Psoas muscle (tissue), 8 donors: ENCODE results near the gene STXBP5. TPM values are rescaled to one million over a fixed set of nuclear protein-coding genes. Genes with fewer than 3 reads are reported as not detected.

Experiments used
- ATAC-seq, 4 donors: fragments of 200-7000 bp; cut with Tn5 transposase; one replicate each; pipeline ENCODE4 v1.9.1; 2020; ENCODE audit warnings: moderate library complexity in 3 of 4, mild to moderate bottlenecking in 2 of 4
- DNase-seq, 2 donors: peaks; one replicate each; pipeline ENCODE4 v3.0.0-alpha.2; 2020
- H3K27ac ChIP-seq: fragments of 200-600 bp; one replicate; pipeline ENCODE4 v1.8.0; 2022
- H3K27me3 ChIP-seq, 3 donors: fragments of 200-600 bp in 1 of 3; one replicate each; pipeline versions ENCODE4 v1.6.1 to v1.8.0; 2013 to 2022; ENCODE audit warnings: low read length in 2 of 3, mild to moderate bottlenecking in 2 of 3, moderate library complexity in 1 of 3; ENCODE audit not compliant: insufficient read depth in 3 of 3
- H3K36me3 ChIP-seq, 2 donors: fragments of 200-600 bp in 1 of 2; one replicate each; pipeline versions ENCODE4 v1.6.1 to v1.8.0; 2013 to 2022; ENCODE audit warnings: low read depth in 1 of 2, mild to moderate bottlenecking in 1 of 2, moderate library complexity in 1 of 2; ENCODE audit not compliant: insufficient read depth in 1 of 2
- H3K4me1 ChIP-seq: fragments of 200-600 bp; one replicate; pipeline ENCODE4 v1.8.0; 2022
- H3K4me3 ChIP-seq: fragments of 200-600 bp; one replicate; pipeline ENCODE4 v1.8.0; 2022; ENCODE audit warnings: mild to moderate bottlenecking
- H3K9me3 ChIP-seq: fragments of 200-600 bp; one replicate; pipeline ENCODE4 v1.8.0; 2022
- CTCF ChIP-seq: fragments of 200-600 bp; IDR thresholded peaks from one replicate; pipeline ENCODE4 v1.8.0; 2022; ENCODE audit warnings: antibody characterized with exemption
- WGBS, 3 donors: extraction: QIAGEN DNeasy Blood & Tissue Kit; methylation state at CpG; one replicate each; pipeline versions ENCODE4 v1.1.6 to v1.1.7; 2013; 5-methylcytosine and 5-hydroxymethylcytosine counted together
- intact Hi-C, 2 donors: fragments of 100-400 bp; cut with DNase I; formaldehyde crosslinking; loops; one replicate each; pipeline versions ENCODE4 v1.11.0 to v1.14.2; 2022
- polyA plus RNA-seq, 3 donors: library from polyadenylated mRNA; stranded (reverse); fragments of 200-250 nt; gene quantifications; one replicate each; pipeline ENCODE4 v1.2.3, GENCODE V29; 2013
- total RNA-seq, 4 donors: library from RNA; stranded (reverse); fragmentation: NEBNext Ultra II Directional in 2 of 4; extraction: Animal tissue kit (Norgen Biotek cat#: 25700) in 2 of 4; gene quantifications; one replicate each; pipeline versions ENCODE4 v1.2.1 to v1.2.4, GENCODE V29; 2021 to 2023
- donor health status: healthy with polysubstance abuse.
- donor health status: DM: no; HTN: no; CAD: no; lungs with moderate emphysema.
- donor health status: Bipolar disorder and iron deficiency.
- donor health status: healthy.
- donor health status: DM: yes; HTN: yes; CAD: no.
- donor health status: DM: no; HTN: no; CAD: no.
- donor health status: DM: no; HTN: no; CAD: no.
- donor health status: DM: yes; HTN: yes; CAD: no.

The STXBP5 gene
- total and polyA plus RNA-seq, 7 donors: 4.1 to 20.0 (median 18.7) TPM

- H3K27me3 ChIP-seq: no peaks in the 10 kb centered on the region
- intact Hi-C loops: no loop called here
- ATAC-seq (no peak), DNase-seq (no peak)
- peaks cover 7% of the 10 kb centered on the region for H3K4me1 ChIP-seq
- H3K4me3 ChIP-seq: no peak overlapping the region
- no peak for TF ChIP-seq CTCF
- H3K36me3 ChIP-seq: no peaks in the 10 kb centered on the region
- no peaks in the 10 kb centered on the region for H3K9me3 ChIP-seq
- 91 to 92% (median 92%) methylated on average over 3 of the region's 3 CpGs for WGBS, 3 donors
- no peak overlapping the region for H3K27ac ChIP-seq
Observed at GRCh38 chr6:147173675-147174308, 30.4 kb upstream of the STXBP5 start.

- intact Hi-C loops: no loop called here
- Histone ChIP-seq H3K36me3 (no peaks in the 10 kb centered on the region), H3K27ac (no peak overlapping the region), H3K4me3 (no peak overlapping the region), H3K9me3 (no peaks in the 10 kb centered on the region), H3K27me3 (no peaks in the 10 kb centered on the region), H3K4me1 (peaks cover 7% of the 10 kb centered on the region)
- WGBS, 3 donors: 8 to 29% (median 23%) methylated on average over 1 of the region's 1 CpG
- no peak for TF ChIP-seq CTCF
- no peak for DNase-seq
- ATAC-seq: no peak
Observed at GRCh38 chr6:147176795-147177194, 27.4 kb upstream of the STXBP5 start.

- intact Hi-C loops: no loop called here
- no peak for DNase-seq
- Histone ChIP-seq H3K9me3 (no peaks in the 10 kb centered on the region), H3K4me3 (no peak overlapping the region), H3K36me3 (no peaks in the 10 kb centered on the region), H3K27ac (no peak overlapping the region), H3K27me3 (no peaks in the 10 kb centered on the region), H3K4me1 (peaks cover 7% of the 10 kb centered on the region)
- 92 to 98% (median 93%) methylated on average over 3 of the region's 3 CpGs for WGBS, 3 donors
- no peak for TF ChIP-seq CTCF
- no peak for ATAC-seq
Observed at GRCh38 chr6:147177286-147177685, 26.9 kb upstream of the STXBP5 start.

DNA sequence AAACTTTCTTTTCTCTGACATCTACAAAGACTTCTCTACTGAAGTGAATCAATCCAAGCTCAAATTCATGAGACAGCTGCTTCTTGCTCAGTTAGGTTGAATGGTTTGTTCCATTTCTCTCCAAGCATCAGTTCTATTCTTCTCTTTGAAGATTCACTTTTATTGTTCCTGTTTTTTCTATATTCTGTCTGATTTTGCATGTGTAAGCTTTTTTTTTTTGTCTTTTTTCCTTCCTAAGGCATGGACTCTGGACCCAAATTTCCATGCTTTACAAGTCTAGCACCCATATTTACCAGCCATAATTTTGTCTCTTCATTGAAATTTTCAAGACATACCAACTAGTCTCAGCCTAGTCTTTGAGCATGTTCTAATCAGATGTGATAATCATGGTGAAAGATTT is 25.9 kb upstream of the STXBP5 start:
- H3K36me3 ChIP-seq: no peaks in the 10 kb centered on the region
- H3K27ac ChIP-seq: no peak overlapping the region
- intact Hi-C loops: no loop called here
- H3K27me3 ChIP-seq: no peaks in the 10 kb centered on the region
- H3K4me1 ChIP-seq: peaks cover 3% of the 10 kb centered on the region
- H3K4me3 ChIP-seq: no peak overlapping the region
- no peak for TF ChIP-seq CTCF
- DNase-seq: no peak
- ATAC-seq: no peak
- H3K9me3 ChIP-seq: no peaks in the 10 kb centered on the region

DNA sequence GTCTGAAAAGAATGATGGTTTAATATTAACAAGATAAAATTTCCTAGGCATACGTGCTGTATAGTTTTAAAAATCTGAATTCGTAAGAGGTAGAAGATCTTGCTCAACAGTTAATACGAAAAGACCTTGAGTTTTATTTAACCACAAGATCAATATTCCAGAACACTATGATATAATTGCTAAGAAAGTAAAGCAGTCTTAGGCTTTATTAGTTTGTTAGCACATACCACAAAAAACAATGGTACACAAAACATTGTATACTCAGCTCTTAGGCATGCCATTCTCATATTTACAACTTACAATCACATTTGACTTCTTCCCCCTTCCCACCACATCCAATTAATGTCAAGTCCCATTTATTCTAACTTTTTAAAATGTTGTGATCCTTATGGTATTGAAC is 24.4 kb upstream of the STXBP5 start:
- whole genome bisulfite sequencing, 3 donors: 90 to 93% (median 92%) methylated on average over 3 of the region's 3 CpGs

More for the DNA sequence above, 24.4 kb upstream of the STXBP5 start:
- TF ChIP-seq CTCF: no peak
- Histone ChIP-seq H3K4me3 (no peak overlapping the region), H3K9me3 (no peaks in the 10 kb centered on the region), H3K27ac (no peak overlapping the region), H3K27me3 (no peaks in the 10 kb centered on the region), H3K4me1 (no peaks in the 10 kb centered on the region), H3K36me3 (no peaks in the 10 kb centered on the region)
- DNase-seq (no peak), ATAC-seq (no peak)
- intact Hi-C loops: no loop called here
